Gastrocnemius medialis (tissue), 4 donors: Measurements from ENCODE around the gene EVI5.

Experiments
- POLR2A ChIP-seq, 2 donors: fragments of 450-650 bp; IDR thresholded peaks; one replicate each; pipeline ENCODE4 v1.6.1; 2017; ENCODE audit warnings: antibody characterized with exemption in 2 of 2, mild to moderate bottlenecking in 2 of 2, moderate library complexity in 2 of 2
- TF ChIP-seq, protein P1 (sequence below), 5 experiments: fragments of 450-650 bp in 3 of 5; fragments of 200-600 bp in 2 of 5; sonication (generic) in 2 of 5; IDR thresholded peaks in 4 of 5; conservative IDR thresholded peaks in 1 of 5; 1 replicate in 4 of 5; 2 replicates in 1 of 5; pipeline ENCODE4 v1.5.1; 2016 to 2019; ENCODE audit warnings: antibody characterized with exemption in 5 of 5, mild to moderate bottlenecking in 3 of 5, moderate library complexity in 3 of 5

DNA sequence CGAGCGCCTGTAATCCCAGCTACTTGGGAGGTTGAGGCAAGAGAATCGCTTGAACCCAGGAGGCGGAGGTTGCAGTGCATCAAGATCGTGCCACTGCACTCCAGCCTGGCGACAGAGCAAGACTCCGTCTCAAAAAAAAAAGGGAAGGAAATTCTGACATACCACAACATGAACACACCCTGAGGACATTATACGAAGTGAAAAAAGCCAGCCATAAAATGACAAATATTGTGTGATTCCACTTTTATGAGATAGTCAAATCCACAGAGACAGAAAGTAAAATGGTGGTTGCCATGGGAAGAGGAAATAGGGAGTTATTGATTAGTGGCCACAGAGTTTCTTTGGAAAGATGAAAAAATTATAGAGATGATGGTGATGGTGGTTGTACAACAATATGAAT, 41.7 kb downstream of the EVI5 start:
- TF ChIP-seq, protein P1, sequence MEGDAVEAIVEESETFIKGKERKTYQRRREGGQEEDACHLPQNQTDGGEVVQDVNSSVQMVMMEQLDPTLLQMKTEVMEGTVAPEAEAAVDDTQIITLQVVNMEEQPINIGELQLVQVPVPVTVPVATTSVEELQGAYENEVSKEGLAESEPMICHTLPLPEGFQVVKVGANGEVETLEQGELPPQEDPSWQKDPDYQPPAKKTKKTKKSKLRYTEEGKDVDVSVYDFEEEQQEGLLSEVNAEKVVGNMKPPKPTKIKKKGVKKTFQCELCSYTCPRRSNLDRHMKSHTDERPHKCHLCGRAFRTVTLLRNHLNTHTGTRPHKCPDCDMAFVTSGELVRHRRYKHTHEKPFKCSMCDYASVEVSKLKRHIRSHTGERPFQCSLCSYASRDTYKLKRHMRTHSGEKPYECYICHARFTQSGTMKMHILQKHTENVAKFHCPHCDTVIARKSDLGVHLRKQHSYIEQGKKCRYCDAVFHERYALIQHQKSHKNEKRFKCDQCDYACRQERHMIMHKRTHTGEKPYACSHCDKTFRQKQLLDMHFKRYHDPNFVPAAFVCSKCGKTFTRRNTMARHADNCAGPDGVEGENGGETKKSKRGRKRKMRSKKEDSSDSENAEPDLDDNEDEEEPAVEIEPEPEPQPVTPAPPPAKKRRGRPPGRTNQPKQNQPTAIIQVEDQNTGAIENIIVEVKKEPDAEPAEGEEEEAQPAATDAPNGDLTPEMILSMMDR (IDR thresholded peaks at IDR 0.05 in 4 of 5, conservative IDR thresholded peaks at IDR 0.05 in 1 of 5) = no peak
- TF ChIP-seq POLR2A (IDR thresholded peaks at IDR 0.05) = no peak
